ENCODE results near the gene COBLL1.

- TF ChIP-seq TAF1 (IDR thresholded peaks at IDR 0.05; ENCODE audit: borderline replicate concordance, insufficient read depth, low read length) (no peak), POLR2AphosphoS5 (IDR thresholded peaks at IDR 0.05; ENCODE audit: low read depth, low read length) (no peak), FOXP2 (optimal IDR thresholded peaks at IDR 0.05; ENCODE audit: borderline replicate concordance, extremely low read depth, extremely low read length, insufficient read depth) (no peak)
- TF ChIP-seq, protein P1, sequence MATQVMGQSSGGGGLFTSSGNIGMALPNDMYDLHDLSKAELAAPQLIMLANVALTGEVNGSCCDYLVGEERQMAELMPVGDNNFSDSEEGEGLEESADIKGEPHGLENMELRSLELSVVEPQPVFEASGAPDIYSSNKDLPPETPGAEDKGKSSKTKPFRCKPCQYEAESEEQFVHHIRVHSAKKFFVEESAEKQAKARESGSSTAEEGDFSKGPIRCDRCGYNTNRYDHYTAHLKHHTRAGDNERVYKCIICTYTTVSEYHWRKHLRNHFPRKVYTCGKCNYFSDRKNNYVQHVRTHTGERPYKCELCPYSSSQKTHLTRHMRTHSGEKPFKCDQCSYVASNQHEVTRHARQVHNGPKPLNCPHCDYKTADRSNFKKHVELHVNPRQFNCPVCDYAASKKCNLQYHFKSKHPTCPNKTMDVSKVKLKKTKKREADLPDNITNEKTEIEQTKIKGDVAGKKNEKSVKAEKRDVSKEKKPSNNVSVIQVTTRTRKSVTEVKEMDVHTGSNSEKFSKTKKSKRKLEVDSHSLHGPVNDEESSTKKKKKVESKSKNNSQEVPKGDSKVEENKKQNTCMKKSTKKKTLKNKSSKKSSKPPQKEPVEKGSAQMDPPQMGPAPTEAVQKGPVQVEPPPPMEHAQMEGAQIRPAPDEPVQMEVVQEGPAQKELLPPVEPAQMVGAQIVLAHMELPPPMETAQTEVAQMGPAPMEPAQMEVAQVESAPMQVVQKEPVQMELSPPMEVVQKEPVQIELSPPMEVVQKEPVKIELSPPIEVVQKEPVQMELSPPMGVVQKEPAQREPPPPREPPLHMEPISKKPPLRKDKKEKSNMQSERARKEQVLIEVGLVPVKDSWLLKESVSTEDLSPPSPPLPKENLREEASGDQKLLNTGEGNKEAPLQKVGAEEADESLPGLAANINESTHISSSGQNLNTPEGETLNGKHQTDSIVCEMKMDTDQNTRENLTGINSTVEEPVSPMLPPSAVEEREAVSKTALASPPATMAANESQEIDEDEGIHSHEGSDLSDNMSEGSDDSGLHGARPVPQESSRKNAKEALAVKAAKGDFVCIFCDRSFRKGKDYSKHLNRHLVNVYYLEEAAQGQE (IDR thresholded peaks at IDR 0.05; ENCODE audit: insufficient read depth in 1 of 2, low read depth in 2 of 2, low read length in 2 of 2): no peak
Measured at GRCh38 chr2:164837807-164838206, 3.8 kb downstream of the COBLL1 start.
